ENCODE measurements around the gene FRA10AC1.

DNA sequence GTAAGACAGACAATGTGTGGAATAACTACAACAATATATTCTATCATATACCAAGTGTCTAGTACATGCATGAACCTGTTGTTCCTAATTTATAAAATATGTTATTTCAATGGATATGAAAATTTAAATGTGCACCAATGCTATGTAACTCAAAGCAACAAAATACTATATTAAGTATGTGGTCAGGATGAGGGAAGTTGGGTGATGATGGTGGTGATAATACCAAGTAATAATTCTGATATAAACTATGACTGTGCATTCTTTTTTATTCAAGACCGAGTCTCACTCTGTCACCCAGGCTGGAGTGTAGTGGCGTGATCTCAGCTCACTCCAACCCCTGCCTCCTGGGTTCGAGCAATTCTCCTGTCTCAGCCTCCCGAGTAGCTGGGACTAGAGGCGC, 2.1 kb upstream of the FRA10AC1 start:
- TF ChIP-seq, protein P1, sequence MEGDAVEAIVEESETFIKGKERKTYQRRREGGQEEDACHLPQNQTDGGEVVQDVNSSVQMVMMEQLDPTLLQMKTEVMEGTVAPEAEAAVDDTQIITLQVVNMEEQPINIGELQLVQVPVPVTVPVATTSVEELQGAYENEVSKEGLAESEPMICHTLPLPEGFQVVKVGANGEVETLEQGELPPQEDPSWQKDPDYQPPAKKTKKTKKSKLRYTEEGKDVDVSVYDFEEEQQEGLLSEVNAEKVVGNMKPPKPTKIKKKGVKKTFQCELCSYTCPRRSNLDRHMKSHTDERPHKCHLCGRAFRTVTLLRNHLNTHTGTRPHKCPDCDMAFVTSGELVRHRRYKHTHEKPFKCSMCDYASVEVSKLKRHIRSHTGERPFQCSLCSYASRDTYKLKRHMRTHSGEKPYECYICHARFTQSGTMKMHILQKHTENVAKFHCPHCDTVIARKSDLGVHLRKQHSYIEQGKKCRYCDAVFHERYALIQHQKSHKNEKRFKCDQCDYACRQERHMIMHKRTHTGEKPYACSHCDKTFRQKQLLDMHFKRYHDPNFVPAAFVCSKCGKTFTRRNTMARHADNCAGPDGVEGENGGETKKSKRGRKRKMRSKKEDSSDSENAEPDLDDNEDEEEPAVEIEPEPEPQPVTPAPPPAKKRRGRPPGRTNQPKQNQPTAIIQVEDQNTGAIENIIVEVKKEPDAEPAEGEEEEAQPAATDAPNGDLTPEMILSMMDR (IDR thresholded peaks at IDR 0.05) = no peak
- TF ChIP-seq POLR2A (IDR thresholded peaks at IDR 0.05) (no peak), POLR2AphosphoS5 (IDR thresholded peaks at IDR 0.05) (no peak), EP300 (IDR thresholded peaks at IDR 0.05) (no peak)
